A549 (cell line): ENCODE measurements around the gene SATB2. TPM values are rescaled to one million over a fixed set of nuclear protein-coding genes. Genes with fewer than 3 reads are reported as not detected.

Source experiments
- ATAC-seq, 2 experiments: fragments of 200-7000 bp in 1 of 2; fragments of >200 bp in 1 of 2; cut with Nextera tagmentation in 1 of 2; cut with Tn5 transposase in 1 of 2; 3 replicates each; pipeline versions ENCODE4 v1.8.0 to v1.9.1; 2018 to 2020; ENCODE audit warnings: mild to moderate bottlenecking in 1 of 2, moderate library complexity in 1 of 2
- CTCF ChIA-PET: fragments of 300-600 bp; sonication (Branson Sonifier 250); formaldehyde crosslinking; extraction: SDS; loops from one replicate; lab custom pipeline; 2021; ENCODE audit warnings: antibody characterized with exemption, inconsistent platforms; lab: Yijun Ruan, JAX
- POLR2A ChIA-PET: fragments of 350-600 bp; formaldehyde crosslinking; extraction: SDS; loops from one replicate; lab custom pipeline; 2021; ENCODE audit warnings: antibody characterized with exemption, inconsistent platforms; lab: Yijun Ruan, JAX
- DNase-seq, 2 experiments: peaks; one replicate each; pipeline versions ENCODE4 v3.0.0 to v3.0.0-alpha.2; 2011 to 2016; ENCODE audit warnings: low read depth in 1 of 2, low spot score in 1 of 2
- FAIRE-seq: peaks from 2 replicates; lab custom pipeline; 2011; peaks lifted over from hg19 to GRCh38; lab: Jason Lieb, UNC
- H3K27ac ChIP-seq, 2 experiments: fragments of >200 bp; sonication (Bioruptor Twin); formaldehyde crosslinking; 3 replicates each; pipeline ENCODE4 v1.5.1; 2016 to 2017
- H3K4me1 ChIP-seq: fragments of >200 bp; sonication (Bioruptor Twin); formaldehyde crosslinking; 3 replicates; pipeline ENCODE4 v1.6.1; 2016
- H3K4me2 ChIP-seq: fragments of >200 bp; sonication (Bioruptor Twin); formaldehyde crosslinking; 3 replicates; pipeline ENCODE4 v1.6.1; 2016
- H3K4me3 ChIP-seq: fragments of >200 bp; sonication (Bioruptor Twin); formaldehyde crosslinking; 3 replicates; pipeline ENCODE4 v1.5.1; 2016
- H3K9me3 ChIP-seq: fragments of >200 bp; sonication (Bioruptor Twin); formaldehyde crosslinking; 3 replicates; pipeline ENCODE4 v1.6.1; 2016
- BHLHE40 ChIP-seq: IDR thresholded peaks from 2 replicates; pipeline ENCODE4 v1.6.1; 2012; ENCODE audit warnings: low read depth, low read length, inconsistent platforms
- E2F6 ChIP-seq: IDR thresholded peaks from 2 replicates; pipeline ENCODE4 v1.6.1; 2012; ENCODE audit warnings: low read depth, borderline replicate concordance
- FOSL2 ChIP-seq, 2 experiments: fragments of 450-650 bp in 1 of 2; fragments of >200 bp in 1 of 2; sonication (Bioruptor Twin) in 1 of 2; formaldehyde crosslinking; IDR thresholded peaks; 2 replicates each; pipeline versions ENCODE4 v1.5.0 to v1.6.1; 2016 to 2020; ENCODE audit warnings: mild to moderate bottlenecking in 1 of 2, moderate library complexity in 1 of 2
- GATA3 ChIP-seq: IDR thresholded peaks from 2 replicates; pipeline ENCODE4 v1.6.1; 2012; ENCODE audit warnings: borderline replicate concordance
- HEYL ChIP-seq: fragments of 250-450 bp; sonication (Bioruptor Pico); IDR thresholded peaks from 2 replicates; pipeline ENCODE4 v1.8.0; 2021; ENCODE audit warnings: mild to moderate bottlenecking, moderate library complexity
- HOXB13 ChIP-seq: fragments of 250-450 bp; sonication (Bioruptor Pico); IDR thresholded peaks from 2 replicates; pipeline ENCODE4 v1.5.0; 2020; ENCODE audit warnings: low read depth, mild to moderate bottlenecking, moderate library complexity
- HOXB5 ChIP-seq: fragments of 250-450 bp; sonication (Bioruptor Pico); IDR thresholded peaks from 2 replicates; pipeline ENCODE4 v1.5.0; 2020; ENCODE audit warnings: mild to moderate bottlenecking, moderate library complexity
- KDM1A ChIP-seq: fragments of 200-600 bp; sonication (generic); IDR thresholded peaks from 2 replicates; pipeline ENCODE4 v1.6.1; 2016; ENCODE audit warnings: low read depth, mild to moderate bottlenecking
- MAX ChIP-seq: IDR thresholded peaks from 2 replicates; pipeline ENCODE4 v1.6.1; 2012
- MYC ChIP-seq: IDR thresholded peaks from 2 replicates; pipeline ENCODE4 v1.6.1; 2012; ENCODE audit warnings: mild to moderate bottlenecking, inconsistent platforms, low read length, improper control_type of control experiment, borderline replicate concordance
- NFE2L2 ChIP-seq: fragments of 150-350 bp; conservative IDR thresholded peaks from 2 replicates; pipeline ENCODE4 v1.6.1; 2014; ENCODE audit warnings: low read length
- NPAS2 ChIP-seq: fragments of 250-450 bp; sonication (Bioruptor Pico); IDR thresholded peaks from 2 replicates; pipeline ENCODE4 v1.8.0; 2022; ENCODE audit warnings: mild to moderate bottlenecking, moderate library complexity, borderline replicate concordance
- POLR2A ChIP-seq: IDR thresholded peaks from 2 replicates; pipeline ENCODE4 v1.6.1; 2012; ENCODE audit warnings: mild to moderate bottlenecking, low read length
- RARB ChIP-seq: fragments of 250-450 bp; sonication (Bioruptor Pico); IDR thresholded peaks from 2 replicates; pipeline ENCODE4 v1.8.0; 2021; ENCODE audit warnings: mild to moderate bottlenecking, moderate library complexity
- REST ChIP-seq: fragments of 200-600 bp; sonication (generic); IDR thresholded peaks from 2 replicates; pipeline ENCODE4 v1.6.1; 2016; ENCODE audit warnings: antibody characterized with exemption, mild to moderate bottlenecking, moderate library complexity
- SMC3 ChIP-seq: fragments of >200 bp; sonication (Bioruptor Twin); formaldehyde crosslinking; IDR thresholded peaks from 3 replicates; pipeline ENCODE4 v1.6.1; 2018; ENCODE audit warnings: inconsistent platforms
- SREBF2 ChIP-seq: fragments of 450-650 bp; IDR thresholded peaks from 2 replicates; pipeline ENCODE4 v1.6.1; 2014; ENCODE audit warnings: mild to moderate bottlenecking, moderate library complexity
- TFCP2L1 ChIP-seq: fragments of 250-450 bp; sonication (Bioruptor Pico); IDR thresholded peaks from 2 replicates; pipeline ENCODE4 v1.5.0; 2021; ENCODE audit warnings: mild to moderate bottlenecking
- TP53 ChIP-seq: fragments of 250-450 bp; sonication (Bioruptor Pico); IDR thresholded peaks from 2 replicates; pipeline ENCODE4 v1.5.0; 2021; ENCODE audit warnings: mild to moderate bottlenecking, moderate library complexity
- ZC3H11A ChIP-seq: fragments of 450-650 bp; IDR thresholded peaks from 2 replicates; pipeline ENCODE4 v1.6.1; 2014; ENCODE audit warnings: antibody characterized with exemption, mild to moderate bottlenecking
- ZFP36 ChIP-seq: fragments of 450-650 bp; IDR thresholded peaks from 2 replicates; pipeline ENCODE4 v1.6.1; 2014; ENCODE audit warnings: borderline replicate concordance; ENCODE audit not compliant: partially characterized antibody
- ZNF302 ChIP-seq: fragments of 250-450 bp; sonication (Bioruptor Pico); IDR thresholded peaks from 2 replicates; pipeline ENCODE4 v1.9.0; 2021; ENCODE audit warnings: inconsistent platforms, mild to moderate bottlenecking, moderate library complexity
- ZSCAN20 ChIP-seq: fragments of 250-450 bp; sonication (Bioruptor Pico); IDR thresholded peaks from 2 replicates; pipeline ENCODE4 v1.8.0; 2022; ENCODE audit warnings: mild to moderate bottlenecking, moderate library complexity
- WGBS: methylation state at CpG from one replicate; pipeline ENCODE4 v1.1.6; 2017; ENCODE audit errors: missing lambda C conversion rate; 5-methylcytosine and 5-hydroxymethylcytosine counted together
- polyA plus RNA-seq, 4 experiments: library from polyadenylated mRNA; depleted of rRNA in 3 of 4; stranded (reverse); fragments of >200 nt; fragmentation: RNase III in 1 of 4; extraction: RNeasy Plus Mini Kit Qiagen cat#74134 plus additional on column Dnase treatment in 1 of 4; gene quantifications; 2 replicates in 3 of 4; 3 replicates in 1 of 4; pipeline ENCODE4 v1.2.3, GENCODE V29; 2011 to 2017

Gene SATB2
- polyA plus RNA-seq, 2 of the 4 experiments (the other 2 are of a cell fraction), result 1.9 to 3.4 TPM

- DNase-seq (no peak), ATAC-seq (no peak)
- H3K4me2 ChIP-seq, result no peak overlapping the region
- CTCF ChIA-PET, result interaction anchor here (0.7 kb wide), 1 partner anchor 1966 kb away, joined by 3 read pairs; no protein-coding TSS in a partner anchor
- TF ChIP-seq GATA3 (no peak), HOXB5 (no peak), NPAS2 (CRISPR knock-in tag) (no peak), HOXB13 (CRISPR knock-in tag) (no peak)
- TF ChIP-seq, all 56 proteins: peak for 0
- Histone ChIP-seq H3K4me3 (no peak overlapping the region), H3K27ac (no peak overlapping the region), H3K4me1 (no peaks in the 10 kb centered on the region), H3K9me3 (no peaks in the 10 kb centered on the region)
- POLR2A ChIA-PET, result no interaction called here
- no peak for FAIRE-seq
- 68% methylated on average over 3 of the region's 3 CpGs for WGBS
These were observed 93.6 kb downstream of the SATB2 start for GRCh38 chr2:199364153-199364552.

- H3K27ac ChIP-seq, result no peak overlapping the region
- ChIA-PET POLR2A (no interaction called here), CTCF (no interaction called here)
- no peaks in the 10 kb centered on the region for H3K9me3 ChIP-seq
- H3K4me3 ChIP-seq, result no peak overlapping the region
- FAIRE-seq, result no peak
- ATAC-seq, result no peak
- no peak for TF ChIP-seq FOSL2 (IDR thresholded peaks at IDR 0.05)
- no peak for TF ChIP-seq FOSL2 (CRISPR knock-in tag; IDR thresholded peaks at IDR 0.05)
- TF ChIP-seq TFCP2L1, result no peak
- no peak for TF ChIP-seq ZC3H11A
- no peak for TF ChIP-seq SMC3
- TF ChIP-seq MAX, result no peak
- H3K4me1 ChIP-seq, result no peaks in the 10 kb centered on the region
- no peak for DNase-seq
- H3K4me2 ChIP-seq, result no peak overlapping the region
- WGBS, result 60% methylated on average over 5 of the region's 5 CpGs
These were observed 101.3 kb downstream of the SATB2 start for GRCh38 chr2:199356412-199356811.

GRCh38 chr2:199348871-199349270, 108.9 kb downstream of the SATB2 start:
- Histone ChIP-seq H3K27ac (no peak overlapping the region), H3K9me3 (no peaks in the 10 kb centered on the region), H3K4me3 (no peak overlapping the region), H3K4me2 (no peak overlapping the region), H3K4me1 (no peaks in the 10 kb centered on the region)
- TF ChIP-seq RARB (CRISPR knock-in tag) (no peak), HEYL (CRISPR knock-in tag) (no peak), NPAS2 (CRISPR knock-in tag) (no peak), KDM1A (no peak), BHLHE40 (no peak), TP53 (no peak), E2F6 (no peak)
- ChIA-PET CTCF (no interaction called here), POLR2A (no interaction called here)
- ATAC-seq (no peak), FAIRE-seq (no peak), DNase-seq (no peak)
- WGBS, result 87% methylated on average over 7 of the region's 7 CpGs

- CTCF ChIA-PET, result interaction anchor here (0.6 kb wide), 1 partner anchor 135 kb away, joined by 3 read pairs; no protein-coding TSS in a partner anchor
- Histone ChIP-seq H3K4me1 (no peaks in the 10 kb centered on the region), H3K4me2 (no peak overlapping the region), H3K27ac (no peak overlapping the region), H3K9me3 (no peaks in the 10 kb centered on the region), H3K4me3 (no peak overlapping the region)
- ATAC-seq, result no peak
- no peak for FAIRE-seq
- POLR2A ChIA-PET, result no interaction called here
- WGBS, result 92% methylated on average over 2 of the region's 2 CpGs
- TF ChIP-seq MYC (no peak), KDM1A (no peak), NFE2L2 (no peak), SREBF2 (no peak), ZNF302 (CRISPR knock-in tag) (no peak), REST (no peak), HOXB13 (CRISPR knock-in tag) (no peak), ZFP36 (no peak), ZSCAN20 (no peak), POLR2A (no peak)
- no peak for DNase-seq
These were observed 113.7 kb downstream of the SATB2 start for GRCh38 chr2:199344012-199344411.
